Body of pancreas (tissue), 4 donors: ENCODE results near the gene HEATR5A.

Source experiments
- POLR2A ChIP-seq, 3 donors: fragments of 450-650 bp; IDR thresholded peaks; one replicate each; pipeline ENCODE4 v1.6.1; 2016; ENCODE audit warnings: antibody characterized with exemption in 3 of 3, mild to moderate bottlenecking in 2 of 3
- TF ChIP-seq, protein P1 (sequence below), 7 experiments: fragments of 450-650 bp in 4 of 7; fragments of 200-600 bp in 3 of 7; sonication (generic) in 3 of 7; IDR thresholded peaks; one replicate each; pipeline ENCODE4 v1.5.1; 2016 to 2019; ENCODE audit warnings: antibody characterized with exemption in 7 of 7

DNA sequence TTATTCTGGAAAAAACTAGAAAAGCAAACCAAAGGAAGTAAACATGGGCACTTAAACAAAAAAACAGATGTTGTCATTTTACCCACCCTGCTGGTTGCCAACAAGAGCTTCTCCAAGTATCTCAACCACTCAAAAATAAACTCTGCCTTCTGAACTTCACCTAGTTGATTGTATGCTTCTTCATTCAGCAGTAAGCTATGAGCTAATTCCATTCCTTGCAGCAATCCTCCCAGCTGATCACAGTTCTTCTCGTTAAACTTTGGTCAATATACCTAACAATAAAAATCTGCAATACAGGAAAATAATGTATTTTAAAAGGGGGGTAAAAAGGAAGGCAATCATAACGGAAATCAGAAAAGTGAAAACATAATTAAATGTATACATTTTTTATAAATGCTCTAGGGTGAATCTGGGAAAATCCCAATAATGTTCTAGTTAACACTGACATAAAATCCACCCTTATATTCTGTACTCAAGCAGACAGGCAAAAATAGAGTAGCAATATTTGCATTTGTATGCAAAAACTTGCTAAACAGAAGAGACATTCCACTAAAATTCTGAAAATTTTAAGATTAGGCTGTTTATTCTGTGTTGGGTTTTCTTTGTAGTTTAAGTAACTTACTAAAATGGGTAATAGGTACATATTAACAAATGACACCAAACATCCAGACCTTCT lies 17.4 kb downstream of the HEATR5A start:
- TF ChIP-seq, protein P1, sequence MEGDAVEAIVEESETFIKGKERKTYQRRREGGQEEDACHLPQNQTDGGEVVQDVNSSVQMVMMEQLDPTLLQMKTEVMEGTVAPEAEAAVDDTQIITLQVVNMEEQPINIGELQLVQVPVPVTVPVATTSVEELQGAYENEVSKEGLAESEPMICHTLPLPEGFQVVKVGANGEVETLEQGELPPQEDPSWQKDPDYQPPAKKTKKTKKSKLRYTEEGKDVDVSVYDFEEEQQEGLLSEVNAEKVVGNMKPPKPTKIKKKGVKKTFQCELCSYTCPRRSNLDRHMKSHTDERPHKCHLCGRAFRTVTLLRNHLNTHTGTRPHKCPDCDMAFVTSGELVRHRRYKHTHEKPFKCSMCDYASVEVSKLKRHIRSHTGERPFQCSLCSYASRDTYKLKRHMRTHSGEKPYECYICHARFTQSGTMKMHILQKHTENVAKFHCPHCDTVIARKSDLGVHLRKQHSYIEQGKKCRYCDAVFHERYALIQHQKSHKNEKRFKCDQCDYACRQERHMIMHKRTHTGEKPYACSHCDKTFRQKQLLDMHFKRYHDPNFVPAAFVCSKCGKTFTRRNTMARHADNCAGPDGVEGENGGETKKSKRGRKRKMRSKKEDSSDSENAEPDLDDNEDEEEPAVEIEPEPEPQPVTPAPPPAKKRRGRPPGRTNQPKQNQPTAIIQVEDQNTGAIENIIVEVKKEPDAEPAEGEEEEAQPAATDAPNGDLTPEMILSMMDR (IDR thresholded peaks at IDR 0.05): no peak
- no peak for TF ChIP-seq POLR2A (IDR thresholded peaks at IDR 0.05)
